ENCODE results near the gene PARD3B. TPM values are rescaled to one million over a fixed set of nuclear protein-coding genes. Genes with fewer than 3 reads are reported as not detected.

Gene PARD3B
- polyA plus RNA-seq, 3 donors = 33.1 to 35.6 (median 33.6) TPM

DNA sequence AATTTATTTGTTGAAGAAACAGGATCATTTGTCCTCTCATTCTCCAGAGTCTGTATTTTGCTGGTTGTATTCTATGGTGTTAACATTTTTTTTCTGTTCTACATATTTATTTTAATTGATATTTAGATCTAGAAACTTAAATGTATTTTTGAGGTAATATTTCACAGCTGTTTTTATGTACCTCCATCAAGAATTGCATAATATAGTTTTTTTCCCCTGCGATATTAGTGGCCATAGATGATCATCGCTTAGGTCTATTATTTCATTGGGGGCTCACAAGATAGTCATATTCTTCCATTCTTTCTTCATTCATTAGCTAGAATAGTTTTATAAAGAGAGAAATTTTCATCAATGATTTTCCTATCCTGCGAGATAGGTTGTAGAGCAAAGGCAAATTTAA lies 89.3 kb downstream of the PARD3B start:
- no peak for DNase-seq (ENCODE audit: extremely low read depth in 1 of 11, low read depth in 9 of 11, low spot score in 4 of 11)

GRCh38 chr2:204635478-204635877 lies 90.2 kb downstream of the PARD3B start:
- no peak for DNase-seq (ENCODE audit: extremely low read depth in 1 of 11, low read depth in 9 of 11, low spot score in 4 of 11)

DNA sequence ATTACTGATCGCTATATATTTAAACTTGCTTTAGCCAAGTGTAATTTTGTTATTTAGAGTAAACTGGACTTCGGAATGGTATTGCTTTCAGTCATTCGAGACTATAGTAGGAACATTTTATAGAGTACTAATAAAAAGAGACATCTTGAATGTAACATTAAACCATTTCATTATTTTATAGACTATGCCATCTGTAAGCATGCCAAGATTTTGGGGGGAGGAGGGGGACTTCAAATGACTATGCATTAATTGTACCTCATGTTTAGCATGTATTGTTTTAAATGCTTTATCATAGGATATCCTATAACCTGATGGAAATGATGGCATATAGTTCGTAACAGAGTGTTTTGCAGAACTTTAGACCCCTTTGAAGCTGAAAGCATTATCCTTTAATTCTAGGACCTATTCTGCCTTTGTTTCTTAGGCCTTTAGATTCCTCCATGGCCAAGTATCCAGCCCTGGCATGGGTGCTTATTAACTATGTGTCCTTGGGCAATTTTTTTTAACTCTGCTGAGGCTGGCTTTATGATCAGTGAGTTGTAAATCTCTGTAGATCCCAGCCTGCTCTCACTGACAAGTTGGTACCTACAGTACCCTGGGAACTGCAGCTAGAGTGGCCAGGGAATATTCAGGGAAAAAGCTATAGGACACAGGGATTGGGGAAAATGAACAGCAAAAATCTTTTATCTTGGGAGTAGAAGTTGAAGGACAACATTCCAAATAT lies 93.4 kb downstream of the PARD3B start:
- no peak for DNase-seq (ENCODE audit: extremely low read depth in 1 of 11, low read depth in 9 of 11, low spot score in 4 of 11)

DNA sequence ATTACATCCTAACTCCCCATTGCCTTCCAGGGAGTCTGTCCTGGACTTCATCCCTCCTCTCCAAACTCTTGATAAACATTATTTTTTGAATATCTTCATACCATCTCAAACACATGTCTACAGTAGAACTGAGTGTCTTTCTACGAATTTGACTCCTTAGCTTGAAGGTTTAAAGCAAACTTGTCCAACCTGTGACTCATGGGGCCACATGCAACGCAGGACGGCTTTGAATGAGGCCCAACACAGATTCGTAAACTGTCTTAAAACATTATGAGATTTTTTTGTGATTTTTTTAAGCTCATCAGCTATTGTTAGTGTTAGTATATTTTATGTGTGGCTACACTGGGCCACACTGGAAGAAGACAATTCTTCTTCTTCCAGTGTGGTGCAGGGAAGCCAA lies 98.1 kb downstream of the PARD3B start:
- no peak for DNase-seq (ENCODE audit: extremely low read depth in 1 of 11, low read depth in 9 of 11, low spot score in 4 of 11)

DNA sequence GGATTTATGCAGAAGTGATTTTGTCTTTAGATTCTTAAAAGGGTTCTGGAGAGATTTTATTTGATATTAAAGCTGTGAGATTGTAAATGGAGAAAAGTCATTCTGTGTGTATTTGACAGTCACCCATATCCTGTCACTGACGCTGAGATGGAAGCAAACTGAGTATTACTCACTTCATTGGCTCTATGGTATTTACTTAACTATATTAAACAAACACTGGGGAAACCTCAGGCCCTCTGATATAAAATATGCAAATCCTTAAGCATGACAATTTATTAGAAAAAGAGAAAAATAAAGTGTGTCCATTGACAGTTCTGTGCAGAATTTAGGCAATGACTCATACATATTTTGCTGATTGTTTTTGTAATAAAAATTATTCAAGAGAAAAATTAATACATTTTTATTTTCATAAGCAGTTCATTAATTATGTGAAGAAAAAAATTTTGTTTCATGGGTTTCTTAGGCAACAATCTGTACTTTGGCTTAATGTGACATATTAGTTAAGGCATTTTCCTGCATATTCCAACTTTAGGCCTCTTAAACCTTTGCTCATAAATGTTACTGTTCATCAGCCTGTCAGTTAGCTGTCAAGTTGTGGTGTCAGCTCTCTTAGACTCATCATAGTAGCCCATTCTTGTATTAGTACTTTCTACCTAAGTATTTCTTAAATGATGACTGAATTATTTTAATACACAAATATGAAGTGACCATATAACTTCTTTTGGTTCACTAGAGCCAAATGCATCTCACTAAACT lies 99.9 kb downstream of the PARD3B start:
- DNase-seq (ENCODE audit: extremely low read depth in 1 of 11, low read depth in 9 of 11, low spot score in 4 of 11) = no peak

DNA sequence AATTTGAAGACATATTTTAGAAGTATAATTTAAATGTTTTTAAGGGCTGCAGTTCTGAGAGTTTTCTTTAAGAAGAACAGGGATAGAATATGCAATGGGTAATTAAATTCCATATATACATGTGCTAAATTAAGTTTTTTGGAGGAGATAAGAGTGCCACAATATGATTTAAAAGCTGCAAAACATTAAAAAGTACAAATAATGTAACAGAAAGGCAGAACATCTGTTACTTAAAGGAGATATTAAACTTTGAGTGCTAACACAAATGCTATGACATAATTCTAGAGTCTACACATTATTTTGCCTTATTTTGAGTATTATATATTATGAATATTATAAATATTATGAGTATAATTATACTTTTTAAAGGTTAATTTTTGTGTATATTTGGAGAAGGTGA lies 102.4 kb downstream of the PARD3B start:
- DNase-seq (ENCODE audit: extremely low read depth in 1 of 11, low read depth in 9 of 11, low spot score in 4 of 11) = no peak

GRCh38 chr2:204650611-204651010 lies 105.3 kb downstream of the PARD3B start:
- no peak for DNase-seq (ENCODE audit: extremely low read depth in 1 of 11, low read depth in 9 of 11, low spot score in 4 of 11)

DNA sequence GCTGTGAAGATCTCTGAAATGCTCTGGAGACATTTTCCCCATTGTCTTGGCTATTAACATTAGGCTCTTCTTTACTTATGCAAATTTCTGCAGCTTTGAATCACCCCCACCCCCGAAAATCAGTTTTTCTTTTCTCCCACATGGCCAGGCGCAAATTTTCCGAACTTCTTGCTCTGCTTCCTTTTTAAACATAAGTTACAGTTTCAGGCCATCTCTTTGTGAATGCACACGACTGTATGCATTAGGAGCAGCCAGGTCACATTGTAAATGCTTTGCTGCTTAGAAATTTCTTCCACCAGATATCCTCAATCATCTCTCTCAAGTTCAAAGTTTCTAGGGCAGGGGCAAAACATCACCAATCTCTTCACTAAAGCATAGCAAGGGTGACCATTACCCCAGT lies 106.8 kb downstream of the PARD3B start:
- no peak for DNase-seq (ENCODE audit: extremely low read depth in 1 of 11, low read depth in 9 of 11, low spot score in 4 of 11)

- DNase-seq (ENCODE audit: extremely low read depth in 1 of 11, low read depth in 9 of 11, low spot score in 4 of 11) = no peak
Observed at GRCh38 chr2:204654669-204655068, 109.4 kb downstream of the PARD3B start.

DNA sequence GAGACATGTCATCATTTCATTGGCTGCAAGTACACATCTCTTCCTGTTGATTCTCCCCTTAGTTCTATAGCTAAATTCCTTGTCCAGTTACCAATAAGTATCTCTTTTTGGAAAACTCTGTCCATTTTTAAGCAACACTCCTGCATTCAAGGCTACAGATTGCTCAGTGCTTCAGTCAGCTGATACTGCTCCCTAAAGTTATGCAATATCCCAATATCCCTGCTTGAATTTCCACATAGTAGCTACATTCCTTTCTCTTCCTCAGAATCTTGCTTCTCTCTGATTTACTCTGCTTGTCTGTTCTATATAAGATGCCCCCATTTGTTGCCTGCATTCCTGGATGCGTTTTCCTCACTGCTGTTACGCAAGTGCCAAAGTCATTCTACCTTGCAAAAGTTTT lies 109.8 kb downstream of the PARD3B start:
- no peak for DNase-seq (ENCODE audit: extremely low read depth in 1 of 11, low read depth in 9 of 11, low spot score in 4 of 11)

DNA sequence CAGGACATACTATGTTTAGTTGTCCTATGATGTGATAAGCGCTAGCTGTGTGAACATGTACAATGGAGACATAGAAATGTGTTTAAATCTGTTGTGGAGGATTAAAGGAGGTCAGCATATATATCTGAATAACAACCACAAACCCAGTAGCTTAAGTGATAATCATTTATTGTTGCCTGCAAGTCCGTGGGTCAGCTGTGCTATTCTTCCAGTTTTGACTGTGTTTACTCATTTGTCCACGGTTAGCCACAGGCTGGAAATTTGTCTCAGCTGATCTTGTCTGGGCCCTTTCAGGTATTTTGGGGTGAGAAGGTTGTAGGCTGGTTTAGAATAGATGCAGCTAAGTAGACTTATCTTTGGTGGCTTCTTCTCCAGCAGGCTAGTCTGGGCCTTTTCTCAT lies 110.4 kb downstream of the PARD3B start:
- no peak for DNase-seq (ENCODE audit: extremely low read depth in 1 of 11, low read depth in 9 of 11, low spot score in 4 of 11)

- DNase-seq (ENCODE audit: extremely low read depth in 1 of 11, low read depth in 9 of 11, low spot score in 4 of 11) = no peak
Observed at GRCh38 chr2:204657024-204657423, 111.7 kb downstream of the PARD3B start.

GRCh38 chr2:204662956-204663355 lies 117.7 kb downstream of the PARD3B start:
- no peak for DNase-seq (ENCODE audit: extremely low read depth in 1 of 11, low read depth in 9 of 11, low spot score in 4 of 11)

DNA sequence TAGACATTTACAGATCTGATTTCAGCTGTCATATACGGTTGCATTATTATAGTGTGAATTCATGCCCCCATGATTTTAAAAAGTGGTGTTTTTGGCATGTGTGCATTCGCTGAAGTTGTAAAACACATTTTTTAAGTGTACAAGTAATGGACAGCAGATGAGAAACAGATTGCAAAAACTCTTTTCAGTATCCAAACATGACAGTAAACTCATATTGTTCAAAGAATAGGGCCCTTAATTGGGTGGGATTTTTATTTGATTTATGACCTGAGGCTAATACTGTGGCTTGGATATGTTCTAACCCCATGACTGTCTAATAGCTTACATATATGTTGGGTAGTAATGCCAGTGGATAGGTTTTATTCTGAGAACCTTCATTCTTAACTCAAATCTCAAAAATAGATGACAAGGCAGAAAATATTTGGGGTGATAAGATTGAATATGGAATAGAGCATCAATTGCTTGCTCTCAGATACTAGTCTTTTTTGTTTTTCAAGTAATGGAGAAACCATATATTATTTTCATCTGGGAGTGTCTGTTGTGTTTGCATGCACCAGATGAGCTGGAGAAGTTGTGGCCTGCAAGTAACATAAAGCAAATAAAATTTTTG lies 118.6 kb downstream of the PARD3B start:
- no peak for DNase-seq (ENCODE audit: extremely low read depth in 1 of 11, low read depth in 9 of 11, low spot score in 4 of 11)

GRCh38 chr2:204664708-204665121 lies 119.4 kb downstream of the PARD3B start:
- DNase-seq (ENCODE audit: extremely low read depth in 1 of 11, low read depth in 9 of 11, low spot score in 4 of 11) = peak in 1 of 11 donors; percentile 31

DNA sequence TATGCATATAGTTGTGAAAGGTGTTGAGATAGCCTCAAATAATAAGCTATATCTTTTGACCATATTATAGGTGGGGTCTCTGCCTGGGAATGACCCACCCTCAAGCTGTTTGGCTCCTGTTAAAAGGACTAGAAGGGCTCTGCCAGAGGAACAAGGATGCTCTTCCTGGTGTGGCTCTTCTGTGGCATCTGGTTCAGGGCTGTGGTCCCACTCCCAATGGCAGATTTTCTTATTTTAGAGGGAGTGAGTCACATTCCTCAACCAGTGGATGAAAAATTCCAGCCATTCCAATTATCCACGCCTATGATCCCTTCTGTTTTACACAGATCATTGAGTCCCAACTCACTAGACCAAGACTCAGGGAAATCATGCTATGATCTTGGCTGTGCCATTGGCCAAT lies 119.9 kb downstream of the PARD3B start:
- DNase-seq (ENCODE audit: extremely low read depth in 1 of 11, low read depth in 9 of 11, low spot score in 4 of 11) = peak in 1 of 11 donors; percentile 22

DNA sequence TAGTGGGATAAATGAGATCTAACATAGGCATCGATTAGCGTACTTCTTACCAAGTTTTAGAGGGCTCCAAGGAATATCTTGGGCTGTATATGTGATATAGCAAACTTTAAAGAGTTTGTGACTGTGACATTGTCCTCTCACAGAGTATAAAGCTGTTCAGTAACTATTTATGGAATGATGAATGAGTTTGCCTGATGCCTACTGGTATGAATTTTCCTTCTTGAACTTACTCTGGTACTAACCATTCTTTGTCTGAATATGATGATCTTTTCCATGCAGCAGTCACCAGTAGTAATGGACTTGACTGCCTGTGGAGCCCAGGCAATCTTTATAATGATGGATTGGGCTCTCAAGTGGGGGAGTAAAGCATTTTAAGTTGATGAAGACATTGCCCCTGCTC lies 120.5 kb downstream of the PARD3B start:
- no peak for DNase-seq (ENCODE audit: extremely low read depth in 1 of 11, low read depth in 9 of 11, low spot score in 4 of 11)

DNA sequence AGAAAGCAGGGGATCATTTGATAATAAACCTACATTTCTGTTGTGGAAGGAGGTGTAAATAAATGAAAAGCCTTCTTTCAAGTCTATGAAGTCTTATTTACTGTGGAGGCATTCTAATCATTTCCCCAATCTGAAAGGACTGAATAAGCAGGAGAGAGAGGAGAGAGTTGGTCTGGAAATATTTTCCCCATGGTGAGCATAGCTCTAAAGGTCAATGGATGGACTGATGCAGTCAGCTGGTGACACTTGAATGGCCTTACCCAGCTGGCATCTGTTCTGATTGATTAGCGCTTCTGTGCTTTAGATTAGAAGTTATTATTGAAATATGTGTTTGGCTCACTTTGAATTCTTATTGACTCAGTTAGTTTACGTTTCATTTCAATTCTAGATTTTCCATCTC lies 122.7 kb downstream of the PARD3B start:
- DNase-seq (ENCODE audit: extremely low read depth in 1 of 11, low read depth in 9 of 11, low spot score in 4 of 11) = no peak

DNA sequence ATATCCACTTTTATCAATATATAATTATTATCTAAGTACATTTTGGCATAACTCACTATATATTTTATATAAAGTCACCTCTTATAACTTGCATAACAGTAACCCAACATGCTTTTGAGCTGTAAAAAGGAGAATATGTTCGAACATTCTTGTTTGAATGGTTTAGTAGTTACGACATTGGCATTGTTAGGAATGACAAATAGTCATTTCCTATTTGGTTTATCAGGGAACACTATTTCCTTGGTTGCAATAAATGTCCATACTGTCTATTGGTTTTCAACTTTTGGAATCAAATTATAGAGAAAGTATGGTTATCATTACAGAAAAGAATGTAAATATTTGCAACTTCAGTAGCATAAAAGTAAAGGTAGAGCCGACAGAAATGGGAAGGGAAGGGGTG lies 124.1 kb downstream of the PARD3B start:
- no peak for DNase-seq (ENCODE audit: extremely low read depth in 1 of 11, low read depth in 9 of 11, low spot score in 4 of 11)

DNA sequence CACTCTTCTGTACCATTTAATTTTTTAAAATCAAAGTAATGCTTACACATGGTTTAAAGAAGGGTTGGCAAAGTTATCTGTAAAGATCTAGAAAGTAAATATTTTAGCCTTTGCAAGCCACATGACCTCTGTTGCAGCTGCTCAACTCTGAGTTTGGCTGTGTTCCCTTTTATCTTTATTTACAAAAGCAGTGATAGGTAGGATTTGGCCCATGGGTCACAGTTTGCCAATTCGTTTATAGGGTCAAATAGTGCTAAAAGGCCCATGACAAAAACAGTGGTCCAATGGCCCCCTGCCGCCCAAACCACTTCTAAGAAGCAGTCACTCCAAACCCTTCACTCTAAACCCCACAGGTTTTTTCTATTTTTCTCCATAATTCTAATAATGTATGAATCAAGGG lies 124.8 kb downstream of the PARD3B start:
- no peak for DNase-seq (ENCODE audit: extremely low read depth in 1 of 11, low read depth in 9 of 11, low spot score in 4 of 11)

All from renal cortex interstitium (tissue), 11 donors.